MCF 10A (cell line): ENCODE measurements around the gene ENDOG. TPM values are rescaled to one million over a fixed set of nuclear protein-coding genes. Genes with fewer than 3 reads are reported as not detected.
A peak's percentile ranks its signal among the peaks of the same experiment; 100 is the strongest.
"Not testable (repeated sequence)": the region's sequence is repeated elsewhere in the genome, so short reads cannot be mapped to it uniquely, and the experiment has no call there.

Source experiments
- BruUV-seq: library from RNA; stranded (reverse); fragments of 400-500 nt; replicated peaks from 2 replicates; lab custom pipeline; 2021; lab: Mats Ljungman, UMichigan
- CTCF ChIA-PET: fragments of 300-600 bp; sonication (Branson Sonifier 250); formaldehyde crosslinking; extraction: SDS; loops from one replicate; lab custom pipeline; 2021; ENCODE audit warnings: antibody characterized with exemption, inconsistent platforms; lab: Yijun Ruan, JAX
- POLR2A ChIA-PET: fragments of 300-600, 350-650 bp; sonication (Branson Sonifier 250); formaldehyde crosslinking; extraction: SDS; loops from one replicate; lab custom pipeline; 2020; ENCODE audit warnings: antibody characterized with exemption, inconsistent platforms; lab: Yijun Ruan, JAX
- DNase-seq: peaks from one replicate; pipeline ENCODE4 v3.0.0-alpha.2; 2018; ENCODE audit not compliant: unreplicated experiment
- H3K27ac Mint-ChIP-seq: one replicate; pipeline ENCODE4 v1.8.0; 2022; ENCODE audit warnings: mild to moderate bottlenecking, low read depth, mixed read lengths; ENCODE audit not compliant: unreplicated experiment
- H3K27me3 Mint-ChIP-seq: one replicate; pipeline ENCODE4 v1.8.0; 2022; ENCODE audit warnings: mixed read lengths; ENCODE audit not compliant: insufficient read depth, unreplicated experiment
- H3K36me3 Mint-ChIP-seq: one replicate; pipeline ENCODE4 v1.8.0; 2022; ENCODE audit warnings: mild to moderate bottlenecking, moderate library complexity, mixed read lengths; ENCODE audit not compliant: insufficient read depth, unreplicated experiment
- H3K4me1 Mint-ChIP-seq: one replicate; pipeline ENCODE4 v1.8.0; 2022; ENCODE audit warnings: mixed read lengths; ENCODE audit not compliant: insufficient read depth, unreplicated experiment
- H3K4me3 Mint-ChIP-seq: one replicate; pipeline ENCODE4 v1.8.0; 2022; ENCODE audit warnings: mild to moderate bottlenecking, moderate library complexity, mixed read lengths; ENCODE audit not compliant: unreplicated experiment
- H3K9me3 Mint-ChIP-seq: one replicate; pipeline ENCODE4 v1.8.0; 2022; ENCODE audit warnings: mixed read lengths; ENCODE audit not compliant: unreplicated experiment
- intact Hi-C: fragments of 100-400 bp; cut with micrococcal nuclease; formaldehyde crosslinking; loops from 2 replicates; pipeline ENCODE4 v1.14.1; 2022
- total RNA-seq: library from RNA; stranded (reverse); gene quantifications from 2 replicates; pipeline ENCODE4 v1.2.3, GENCODE V29; 2022
- TF ChIP-seq, protein P1 (sequence below): fragments of 200-600 bp; IDR thresholded peaks from one replicate; pipeline ENCODE4 v1.8.0; 2022; ENCODE audit warnings: antibody characterized with exemption, mild to moderate bottlenecking; ENCODE audit not compliant: unreplicated experiment

The ENDOG gene
- total RNA-seq, 1 experiment from 2014 or later: 22.0 TPM

- peak overlapping the region; percentile 23 for H3K27ac Mint-ChIP-seq
- POLR2A ChIA-PET: interaction anchor here (0.6 to 2.5 kb wide), 7 partner anchors 11 to 164 kb away, joined by 4 to 30 read pairs (median 5); partner anchors contain the start of genes ENDOG, SPOUT1 and ZER1
- TF ChIP-seq, protein P1, sequence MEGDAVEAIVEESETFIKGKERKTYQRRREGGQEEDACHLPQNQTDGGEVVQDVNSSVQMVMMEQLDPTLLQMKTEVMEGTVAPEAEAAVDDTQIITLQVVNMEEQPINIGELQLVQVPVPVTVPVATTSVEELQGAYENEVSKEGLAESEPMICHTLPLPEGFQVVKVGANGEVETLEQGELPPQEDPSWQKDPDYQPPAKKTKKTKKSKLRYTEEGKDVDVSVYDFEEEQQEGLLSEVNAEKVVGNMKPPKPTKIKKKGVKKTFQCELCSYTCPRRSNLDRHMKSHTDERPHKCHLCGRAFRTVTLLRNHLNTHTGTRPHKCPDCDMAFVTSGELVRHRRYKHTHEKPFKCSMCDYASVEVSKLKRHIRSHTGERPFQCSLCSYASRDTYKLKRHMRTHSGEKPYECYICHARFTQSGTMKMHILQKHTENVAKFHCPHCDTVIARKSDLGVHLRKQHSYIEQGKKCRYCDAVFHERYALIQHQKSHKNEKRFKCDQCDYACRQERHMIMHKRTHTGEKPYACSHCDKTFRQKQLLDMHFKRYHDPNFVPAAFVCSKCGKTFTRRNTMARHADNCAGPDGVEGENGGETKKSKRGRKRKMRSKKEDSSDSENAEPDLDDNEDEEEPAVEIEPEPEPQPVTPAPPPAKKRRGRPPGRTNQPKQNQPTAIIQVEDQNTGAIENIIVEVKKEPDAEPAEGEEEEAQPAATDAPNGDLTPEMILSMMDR: no peak
Observed at GRCh38 chr9:128788445-128788844, 29.9 kb upstream of the ENDOG start.

DNA sequence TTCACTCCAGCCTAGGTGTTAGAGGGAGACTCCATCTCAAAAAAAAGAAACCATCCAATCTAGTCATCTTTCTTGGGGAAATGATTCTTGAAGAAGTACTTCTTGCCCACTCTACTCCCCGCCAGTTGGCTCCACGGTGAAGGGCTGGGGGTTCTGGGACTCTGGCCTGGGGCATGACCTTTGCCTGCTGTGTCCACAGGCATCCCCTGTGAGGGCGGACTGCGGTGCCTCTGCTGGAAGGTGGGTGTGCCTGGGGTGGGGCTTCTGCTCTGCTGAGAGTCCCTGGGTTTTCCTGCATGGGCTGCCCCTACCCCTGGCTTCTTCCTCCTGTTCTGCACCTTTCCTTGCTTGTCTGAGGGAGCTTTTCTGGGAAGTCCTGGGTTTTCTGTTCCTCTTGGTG lies 27.8 kb upstream of the ENDOG start:
- ChIA-PET CTCF (interaction anchor here (0.5 to 0.6 kb wide), 4 partner anchors 13 to 88 kb away, joined by 3 to 5 read pairs (median 3); no protein-coding TSS in a partner anchor), POLR2A (no interaction called here)
- no TSS peak for BruUV-seq
- Mint-ChIP-seq H3K9me3 (no peaks in the 10 kb centered on the region), H3K4me1 (no peaks in the 10 kb centered on the region), H3K4me3 (no peak overlapping the region), H3K27ac (no peak overlapping the region), H3K36me3 (peaks cover 39% of the 10 kb centered on the region), H3K27me3 (no peaks in the 10 kb centered on the region)
- TF ChIP-seq, protein P1: no peak
- no peak for DNase-seq
- intact Hi-C loops: no loop called here

More at GRCh38 chr9:128788445-128788844, 29.9 kb upstream of the ENDOG start:
- no peaks in the 10 kb centered on the region for H3K9me3 Mint-ChIP-seq
- peak overlapping the region; percentile 90 for H3K4me3 Mint-ChIP-seq
- peaks cover 23% of the 10 kb centered on the region for H3K36me3 Mint-ChIP-seq
- H3K27me3 Mint-ChIP-seq: no peaks in the 10 kb centered on the region
- BruUV-seq: no TSS peak
- DNase-seq: no peak
- intact Hi-C loops: no loop called here
- CTCF ChIA-PET: interaction anchor here (0.5 to 2.4 kb wide), 6 partner anchors 13 to 819 kb away, joined by 3 to 18 read pairs (median 4); partner anchors contain the start of gene ENDOG
- H3K4me1 Mint-ChIP-seq: no peaks in the 10 kb centered on the region

GRCh38 chr9:128792134-128792533 lies 26.2 kb upstream of the ENDOG start:
- POLR2A ChIA-PET: no interaction called here
- peaks cover 55% of the 10 kb centered on the region for H3K36me3 Mint-ChIP-seq
- no peaks in the 10 kb centered on the region for H3K9me3 Mint-ChIP-seq
- DNase-seq: no peak
- no TSS peak for BruUV-seq
- TF ChIP-seq, protein P1: no peak
- H3K27ac Mint-ChIP-seq: no peak overlapping the region
- H3K27me3 Mint-ChIP-seq: no peaks in the 10 kb centered on the region
- no peaks in the 10 kb centered on the region for H3K4me1 Mint-ChIP-seq
- H3K4me3 Mint-ChIP-seq: no peak overlapping the region
- CTCF ChIA-PET: interaction anchor here (0.7 to 1.2 kb wide), 2 partner anchors 59 to 197 kb away, joined by 3 read pairs; no protein-coding TSS in a partner anchor
- intact Hi-C loops: no loop called here

- peaks cover 63% of the 10 kb centered on the region for H3K36me3 Mint-ChIP-seq
- no peaks in the 10 kb centered on the region for H3K27me3 Mint-ChIP-seq
- BruUV-seq: no TSS peak
- no peak for DNase-seq
- ChIA-PET CTCF (interaction anchor here (1.0 kb wide), 1 partner anchor 25 kb away, joined by 3 read pairs; the partner anchor contains the start of gene ENDOG), POLR2A (interaction anchor here (0.7 to 1.6 kb wide), 2 partner anchors 22 to 23 kb away, joined by 5 read pairs; no protein-coding TSS in a partner anchor)
- TF ChIP-seq, protein P1: no peak
- H3K4me1 Mint-ChIP-seq: no peaks in the 10 kb centered on the region
- no peak overlapping the region for H3K4me3 Mint-ChIP-seq
- H3K9me3 Mint-ChIP-seq: no peaks in the 10 kb centered on the region
- H3K27ac Mint-ChIP-seq: no peak overlapping the region
- intact Hi-C loops: no loop called here
Observed at GRCh38 chr9:128792978-128793686, 25.2 kb upstream of the ENDOG start.

DNA sequence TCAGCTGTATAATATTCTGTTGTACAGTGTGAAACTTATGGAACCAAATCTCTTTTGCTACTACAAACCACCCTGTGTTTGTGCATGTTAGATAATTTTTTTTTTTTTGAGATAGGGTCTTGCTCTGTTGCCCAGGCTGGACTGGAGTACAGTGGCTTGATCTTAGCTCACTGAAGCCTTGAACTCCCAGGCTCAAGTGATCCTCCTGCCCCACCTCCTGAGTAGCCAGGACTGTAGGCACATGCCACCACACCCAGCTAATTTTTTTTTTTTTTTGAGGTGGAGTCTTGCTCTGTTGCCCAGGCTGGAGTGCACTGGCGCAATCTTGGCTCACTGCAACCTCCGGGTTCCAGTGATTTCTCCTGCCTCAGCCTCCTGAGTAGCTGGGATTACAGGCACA lies 23.3 kb upstream of the ENDOG start:
- H3K27me3 Mint-ChIP-seq, DNase-seq, H3K4me1 Mint-ChIP-seq, BruUV-seq, H3K27ac Mint-ChIP-seq, H3K4me3 Mint-ChIP-seq, intact Hi-C loops, H3K9me3 Mint-ChIP-seq: not testable (repeated sequence)
- peaks cover 81% of the 10 kb centered on the region for H3K36me3 Mint-ChIP-seq
- ChIA-PET POLR2A (interaction anchor here (0.7 to 1.2 kb wide), 3 partner anchors 23 to 75 kb away, joined by 3 to 5 read pairs (median 3); partner anchors contain the start of genes ENDOG and SPOUT1), CTCF (interaction anchor here (0.6 to 1.1 kb wide), 2 partner anchors 131 to 357 kb away, joined by 3 read pairs; no protein-coding TSS in a partner anchor)
